GM18873 (cell line): ENCODE data around the gene TM7SF2.
"Not testable (repeated sequence)": the region's sequence is repeated elsewhere in the genome, so short reads cannot be mapped to it uniquely, and the experiment has no call there.

ENCODE experiments used
- ATAC-seq: cut with Tn5 transposase; IDR thresholded peaks from one replicate; pipeline ENCODE4 v1.9.1; 2021; ENCODE audit warnings: mild to moderate bottlenecking, moderate library complexity, moderate number of reproducible peaks; ENCODE audit not compliant: unreplicated experiment, low FRiP score

The TM7SF2 gene

GRCh38 chr11:65113361-65113756 is 1.7 kb downstream of the TM7SF2 start:
- no peak for ATAC-seq

- ATAC-seq: no peak
These were observed 2.2 kb downstream of the TM7SF2 start for GRCh38 chr11:65113839-65114238.

GRCh38 chr11:65114538-65115171 is 3.0 kb downstream of the TM7SF2 start:
- no peak for ATAC-seq

GRCh38 chr11:65115361-65116082 is 3.9 kb downstream of the TM7SF2 start:
- ATAC-seq: no peak

- no peak for ATAC-seq
These were observed 4.9 kb downstream of the TM7SF2 start for GRCh38 chr11:65116370-65117205.

- peak; percentile 46 for ATAC-seq
These were observed 5.8 kb downstream of the TM7SF2 start, which contains the start of gene ZNHIT2 for GRCh38 chr11:65117206-65118096. ZNHIT2 (minus strand) TSS chr11:65117701; CDS start chr11:65117653, 48 bp downstream.

- ATAC-seq: no peak
These were observed 6.6 kb downstream of the TM7SF2 start for GRCh38 chr11:65118097-65118837.

GRCh38 chr11:65118891-65119669 is 7.4 kb downstream of the TM7SF2 start:
- ATAC-seq: not testable (repeated sequence)

- ATAC-seq: no peak
These were observed 8.0 kb downstream of the TM7SF2 start for GRCh38 chr11:65119670-65119995.

- no peak for ATAC-seq
These were observed 9.2 kb downstream of the TM7SF2 start for GRCh38 chr11:65120831-65121230.

GRCh38 chr11:65121447-65121864 is 9.8 kb downstream of the TM7SF2 start:
- ATAC-seq: no peak

GRCh38 chr11:65121865-65122696 is 10.4 kb downstream of the TM7SF2 start, which contains the start of the genes FAU and MRPL49:
FAU (minus strand) TSS chr11:65122134; CDS start chr11:65121813, 321 bp downstream.
MRPL49 (plus strand) TSS chr11:65122321; CDS start chr11:65122347, 26 bp downstream.
- peak; percentile 56 for ATAC-seq

GRCh38 chr11:65124480-65125196 is 13.0 kb downstream of the TM7SF2 start:
- no peak for ATAC-seq

GRCh38 chr11:65125197-65126056 is 13.8 kb downstream of the TM7SF2 start:
- no peak for ATAC-seq

- no peak for ATAC-seq
These were observed 15.1 kb downstream of the TM7SF2 start for GRCh38 chr11:65126624-65127274.
